BLaER1 (cell line): Measurements from ENCODE around the gene COX7A2L.
A peak's percentile ranks its signal among the peaks of the same experiment; 100 is the strongest.

ENCODE experiments used
- H3K27ac ChIP-seq: shearing (Covaris generic); formaldehyde crosslinking; 2 replicates; pipeline ENCODE4 v1.8.1; 2022
- H3K27me3 ChIP-seq: shearing (Covaris generic); formaldehyde crosslinking; 2 replicates; pipeline ENCODE4 v1.8.1; 2022
- H3K36me3 ChIP-seq: shearing (Covaris generic); formaldehyde crosslinking; 2 replicates; pipeline ENCODE4 v1.8.1; 2022
- H3K4me1 ChIP-seq: shearing (Covaris generic); formaldehyde crosslinking; 2 replicates; pipeline ENCODE4 v1.8.1; 2022
- H3K4me2 ChIP-seq: shearing (Covaris generic); formaldehyde crosslinking; 2 replicates; pipeline ENCODE4 v1.8.1; 2022
- H3K4me3 ChIP-seq: shearing (Covaris generic); formaldehyde crosslinking; 2 replicates; pipeline ENCODE4 v1.8.1; 2022
- H3K9ac ChIP-seq: shearing (Covaris generic); formaldehyde crosslinking; 2 replicates; pipeline ENCODE4 v1.8.1; 2022
- H3K9me3 ChIP-seq: shearing (Covaris generic); formaldehyde crosslinking; 2 replicates; pipeline ENCODE4 v1.8.1; 2022
- H4K20me1 ChIP-seq: shearing (Covaris generic); formaldehyde crosslinking; 2 replicates; pipeline ENCODE4 v1.8.1; 2022
- Cebpa-rat ChIP-seq: shearing (Covaris generic); IDR thresholded peaks from 2 replicates; pipeline ENCODE4 v1.8.1; 2022

COX7A2L gene

GRCh38 chr2:42368817-42369531, 8.0 kb upstream of the COX7A2L start:
- Histone ChIP-seq H3K27me3 (no peaks in the 10 kb centered on the region), H3K4me2 (no peak overlapping the region), H3K4me1 (no peaks in the 10 kb centered on the region), H3K4me3 (no peak overlapping the region), H3K9me3 (no peaks in the 10 kb centered on the region), H4K20me1 (no peaks in the 10 kb centered on the region), H3K9ac (no peak overlapping the region), H3K27ac (no peak overlapping the region), H3K36me3 (no peaks in the 10 kb centered on the region)
- TF ChIP-seq Cebpa-rat = no peak

- no peaks in the 10 kb centered on the region for H3K36me3 ChIP-seq
- H3K9ac ChIP-seq = no peak overlapping the region
- H3K4me3 ChIP-seq = no peak overlapping the region
- TF ChIP-seq Cebpa-rat = no peak
- H3K4me1 ChIP-seq = no peaks in the 10 kb centered on the region
- H3K27me3 ChIP-seq = no peaks in the 10 kb centered on the region
- no peaks in the 10 kb centered on the region for H3K9me3 ChIP-seq
- H4K20me1 ChIP-seq = no peaks in the 10 kb centered on the region
- H3K27ac ChIP-seq = no peak overlapping the region
- no peak overlapping the region for H3K4me2 ChIP-seq
These were observed 6.8 kb upstream of the COX7A2L start for GRCh38 chr2:42367835-42368234.

GRCh38 chr2:42366411-42366810, 5.4 kb upstream of the COX7A2L start:
- H3K36me3 ChIP-seq = no peaks in the 10 kb centered on the region

GRCh38 chr2:42364658-42365057, 3.6 kb upstream of the COX7A2L start:
- TF ChIP-seq Cebpa-rat = no peak
- Histone ChIP-seq H4K20me1 (peaks cover 13% of the 10 kb centered on the region), H3K4me1 (peaks cover 14% of the 10 kb centered on the region), H3K27ac (no peak overlapping the region), H3K4me3 (no peak overlapping the region), H3K4me2 (no peak overlapping the region), H3K9ac (no peak overlapping the region), H3K27me3 (no peaks in the 10 kb centered on the region), H3K9me3 (no peaks in the 10 kb centered on the region), H3K36me3 (no peaks in the 10 kb centered on the region)

More at GRCh38 chr2:42366411-42366810, 5.4 kb upstream of the COX7A2L start:
- H3K4me2 ChIP-seq = no peak overlapping the region
- H3K9me3 ChIP-seq = no peaks in the 10 kb centered on the region
- no peak overlapping the region for H3K9ac ChIP-seq
- no peak overlapping the region for H3K4me3 ChIP-seq
- no peaks in the 10 kb centered on the region for H4K20me1 ChIP-seq
- no peak overlapping the region for H3K27ac ChIP-seq
- no peaks in the 10 kb centered on the region for H3K27me3 ChIP-seq
- peaks cover 9% of the 10 kb centered on the region for H3K4me1 ChIP-seq
- no peak for TF ChIP-seq Cebpa-rat

- Histone ChIP-seq H3K4me2 (no peak overlapping the region), H3K27me3 (no peaks in the 10 kb centered on the region), H3K27ac (no peak overlapping the region), H3K4me3 (no peak overlapping the region), H3K9ac (no peak overlapping the region), H3K36me3 (no peaks in the 10 kb centered on the region), H3K4me1 (peaks cover 26% of the 10 kb centered on the region), H3K9me3 (no peaks in the 10 kb centered on the region), H4K20me1 (peaks cover 25% of the 10 kb centered on the region)
- no peak for TF ChIP-seq Cebpa-rat
These were observed 2.4 kb upstream of the COX7A2L start for GRCh38 chr2:42363413-42363812.

- H4K20me1 ChIP-seq = peaks cover 41% of the 10 kb centered on the region
- TF ChIP-seq Cebpa-rat = no peak
- peak overlapping the region; percentile 96 for H3K4me3 ChIP-seq
- H3K4me1 ChIP-seq = peaks cover 30% of the 10 kb centered on the region
- H3K9ac ChIP-seq = peak overlapping the region; percentile 93; the same call in 1 of the 2 replicates
- H3K4me2 ChIP-seq = peak overlapping the region; percentile 89
- H3K36me3 ChIP-seq = no peaks in the 10 kb centered on the region
- peak overlapping the region; percentile 97 for H3K27ac ChIP-seq
- no peaks in the 10 kb centered on the region for H3K9me3 ChIP-seq
- no peaks in the 10 kb centered on the region for H3K27me3 ChIP-seq
These were observed 789 bp upstream of the COX7A2L start for GRCh38 chr2:42361728-42362283.

GRCh38 chr2:42360493-42360889, 526 bp downstream of the COX7A2L start:
- peaks cover 30% of the 10 kb centered on the region for H3K4me1 ChIP-seq
- H3K9ac ChIP-seq = peak overlapping the region; percentile 93
- peaks cover 10% of the 10 kb centered on the region; the same call in 1 of the 2 replicates for H3K36me3 ChIP-seq
- no peaks in the 10 kb centered on the region for H3K27me3 ChIP-seq
- TF ChIP-seq Cebpa-rat = no peak
- peak overlapping the region; percentile 97 for H3K27ac ChIP-seq
- H3K4me2 ChIP-seq = peak overlapping the region; percentile 91
- H4K20me1 ChIP-seq = peaks cover 54% of the 10 kb centered on the region
- no peaks in the 10 kb centered on the region for H3K9me3 ChIP-seq
- peak overlapping the region; percentile 96 for H3K4me3 ChIP-seq

- Histone ChIP-seq H3K4me1 (peaks cover 30% of the 10 kb centered on the region), H3K27ac (peak overlapping the region; percentile 97), H3K9ac (peak overlapping the region; percentile 93), H3K9me3 (no peaks in the 10 kb centered on the region), H4K20me1 (peaks cover 59% of the 10 kb centered on the region), H3K4me3 (peak overlapping the region; percentile 96), H3K27me3 (no peaks in the 10 kb centered on the region), H3K36me3 (peaks cover 10% of the 10 kb centered on the region; the same call in 1 of the 2 replicates), H3K4me2 (peak overlapping the region; percentile 91)
- no peak for TF ChIP-seq Cebpa-rat
These were observed 993 bp downstream of the COX7A2L start for GRCh38 chr2:42359965-42360483.

- Histone ChIP-seq H3K4me3 (peak overlapping the region; percentile 96), H3K36me3 (peaks cover 10% of the 10 kb centered on the region; the same call in 1 of the 2 replicates)
- TF ChIP-seq Cebpa-rat = no peak
These were observed 1.6 kb downstream of the COX7A2L start for GRCh38 chr2:42359304-42359964.

More at GRCh38 chr2:42359304-42359964, 1.6 kb downstream of the COX7A2L start:
- Histone ChIP-seq H3K9me3 (no peaks in the 10 kb centered on the region), H4K20me1 (peaks cover 65% of the 10 kb centered on the region), H3K4me2 (peak overlapping the region; percentile 91), H3K27me3 (no peaks in the 10 kb centered on the region), H3K27ac (peak overlapping the region; percentile 97), H3K4me1 (peaks cover 30% of the 10 kb centered on the region), H3K9ac (peak overlapping the region; percentile 93)
